OCI-LY7 (cell line): ENCODE results near the gene ITLN1.

Experiments used
- EZH2phosphoT487 ChIP-seq: fragments of 200-600 bp; sonication (generic); IDR thresholded peaks from 2 replicates; pipeline ENCODE4 v1.6.1; 2018; ENCODE audit warnings: low read depth, borderline replicate concordance, mild to moderate bottlenecking, mixed run types, antibody characterized with exemption, low read length, moderate library complexity, mixed read lengths
- TF ChIP-seq, protein P1 (sequence below): fragments of 200-600 bp; sonication (generic); conservative IDR thresholded peaks from 2 replicates; pipeline ENCODE4 v1.5.1; 2014; ENCODE audit warnings: mild to moderate bottlenecking, antibody characterized with exemption, low read length, moderate library complexity, mixed read lengths

DNA sequence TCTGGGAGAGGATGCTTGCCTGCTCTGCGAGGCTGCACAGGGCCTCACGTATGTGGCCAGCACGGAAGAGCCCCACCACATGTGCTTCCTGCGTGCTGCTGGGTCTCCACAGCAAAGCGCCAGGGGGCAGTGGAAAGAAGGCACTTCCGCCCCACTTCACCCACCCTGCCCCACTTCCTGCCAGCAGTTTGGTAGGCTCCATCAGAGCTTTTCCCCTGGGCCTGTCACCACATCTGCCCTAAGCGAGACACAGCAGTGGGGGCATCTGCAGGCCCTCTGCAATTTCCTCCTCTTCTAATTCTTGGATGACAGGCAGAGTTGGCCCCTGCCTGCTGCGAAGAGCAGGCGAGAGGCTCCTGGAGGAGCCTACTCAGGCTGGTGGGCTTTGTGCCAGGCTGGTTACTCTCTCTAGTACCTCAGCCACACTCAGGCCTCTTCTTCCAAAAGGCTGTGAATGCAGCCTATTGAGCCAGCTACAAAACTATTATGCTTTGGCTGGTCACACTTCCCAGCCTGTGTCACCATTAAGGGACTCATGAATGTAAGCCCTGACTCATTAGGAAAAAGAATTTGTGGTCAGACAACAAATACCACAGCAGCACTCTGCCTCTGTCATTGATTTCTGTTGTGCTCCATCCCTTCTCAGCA is 47.3 kb downstream of the ITLN1 start:
- TF ChIP-seq, protein P1, sequence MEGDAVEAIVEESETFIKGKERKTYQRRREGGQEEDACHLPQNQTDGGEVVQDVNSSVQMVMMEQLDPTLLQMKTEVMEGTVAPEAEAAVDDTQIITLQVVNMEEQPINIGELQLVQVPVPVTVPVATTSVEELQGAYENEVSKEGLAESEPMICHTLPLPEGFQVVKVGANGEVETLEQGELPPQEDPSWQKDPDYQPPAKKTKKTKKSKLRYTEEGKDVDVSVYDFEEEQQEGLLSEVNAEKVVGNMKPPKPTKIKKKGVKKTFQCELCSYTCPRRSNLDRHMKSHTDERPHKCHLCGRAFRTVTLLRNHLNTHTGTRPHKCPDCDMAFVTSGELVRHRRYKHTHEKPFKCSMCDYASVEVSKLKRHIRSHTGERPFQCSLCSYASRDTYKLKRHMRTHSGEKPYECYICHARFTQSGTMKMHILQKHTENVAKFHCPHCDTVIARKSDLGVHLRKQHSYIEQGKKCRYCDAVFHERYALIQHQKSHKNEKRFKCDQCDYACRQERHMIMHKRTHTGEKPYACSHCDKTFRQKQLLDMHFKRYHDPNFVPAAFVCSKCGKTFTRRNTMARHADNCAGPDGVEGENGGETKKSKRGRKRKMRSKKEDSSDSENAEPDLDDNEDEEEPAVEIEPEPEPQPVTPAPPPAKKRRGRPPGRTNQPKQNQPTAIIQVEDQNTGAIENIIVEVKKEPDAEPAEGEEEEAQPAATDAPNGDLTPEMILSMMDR, result peak; percentile 69
- no peak for TF ChIP-seq EZH2phosphoT487
